DOHH2 (cell line): Measurements from ENCODE around the gene ACMSD.

ENCODE experiments used
- H3F3A ChIP-seq: fragments of 200-600 bp; sonication (generic), shearing (Covaris generic); 2 replicates; pipeline ENCODE4 v1.6.0; 2016; ENCODE audit warnings: antibody characterized with exemption, mild to moderate bottlenecking; ENCODE audit not compliant: control insufficient read depth, insufficient read depth
- H3K27ac ChIP-seq: fragments of 200-600 bp; sonication (generic); 2 replicates; pipeline ENCODE4 v1.5.1; 2014; ENCODE audit warnings: low read depth, mild to moderate bottlenecking, low read length, moderate library complexity
- H3K27me3 ChIP-seq: fragments of 200-600 bp; sonication (generic); 2 replicates; pipeline ENCODE4 v1.6.1; 2014; ENCODE audit warnings: mild to moderate bottlenecking, low read length, mixed read lengths; ENCODE audit not compliant: control insufficient read depth
- H3K36me3 ChIP-seq: fragments of 200-600 bp; sonication (generic); 2 replicates; pipeline ENCODE4 v1.6.1; 2014; ENCODE audit warnings: mild to moderate bottlenecking, low read length, moderate library complexity, mixed read lengths; ENCODE audit not compliant: control insufficient read depth
- H3K4me1 ChIP-seq: fragments of 200-600 bp; sonication (generic); 2 replicates; pipeline ENCODE4 v1.6.1; 2014; ENCODE audit warnings: mild to moderate bottlenecking, low read length, mixed read lengths; ENCODE audit not compliant: control insufficient read depth
- H3K4me2 ChIP-seq: fragments of 200-600 bp; sonication (generic); 2 replicates; pipeline ENCODE4 v1.6.0; 2014; ENCODE audit warnings: mild to moderate bottlenecking, low read length, moderate library complexity
- H3K4me3 ChIP-seq: fragments of 200-600 bp; sonication (generic); 2 replicates; pipeline ENCODE4 v1.5.1; 2014; ENCODE audit warnings: mild to moderate bottlenecking, low read length, mixed read lengths
- H3K79me2 ChIP-seq: fragments of 200-600 bp; sonication (generic); 2 replicates; pipeline ENCODE4 v1.6.1; 2014; ENCODE audit warnings: mild to moderate bottlenecking, low read length, mixed read lengths; ENCODE audit not compliant: control insufficient read depth
- H3K9me2 ChIP-seq: fragments of 200-600 bp; sonication (generic); replicated peaks from 2 replicates; pipeline ENCODE4 v1.6.1; 2014; ENCODE audit warnings: mild to moderate bottlenecking, low read length, mixed read lengths; ENCODE audit not compliant: control insufficient read depth
- H3K9me3 ChIP-seq: fragments of 200-600 bp; sonication (generic); 2 replicates; pipeline ENCODE4 v1.6.1; 2014; ENCODE audit warnings: antibody characterized with exemption, low read length, mixed read lengths; ENCODE audit not compliant: control insufficient read depth, insufficient read depth
- H4K20me1 ChIP-seq: fragments of 200-600 bp; sonication (generic); 2 replicates; pipeline ENCODE4 v1.6.0; 2014; ENCODE audit warnings: low read depth, mild to moderate bottlenecking, antibody characterized with exemption, low read length, moderate library complexity; ENCODE audit not compliant: control insufficient read depth, insufficient read depth
- CTCF ChIP-seq: fragments of 200-600 bp; sonication (generic); IDR thresholded peaks from one replicate; pipeline ENCODE4 v1.5.1; 2014; ENCODE audit warnings: antibody characterized with exemption, mild to moderate bottlenecking, low read depth, low read length; ENCODE audit not compliant: poor library complexity, severe bottlenecking
- EZH2phosphoT487 ChIP-seq: fragments of 200-600 bp; sonication (generic); IDR thresholded peaks from 2 replicates; pipeline ENCODE4 v1.6.1; 2017; ENCODE audit warnings: borderline replicate concordance, mild to moderate bottlenecking, antibody characterized with exemption, low read length, moderate library complexity, mixed read lengths

The ACMSD gene

DNA sequence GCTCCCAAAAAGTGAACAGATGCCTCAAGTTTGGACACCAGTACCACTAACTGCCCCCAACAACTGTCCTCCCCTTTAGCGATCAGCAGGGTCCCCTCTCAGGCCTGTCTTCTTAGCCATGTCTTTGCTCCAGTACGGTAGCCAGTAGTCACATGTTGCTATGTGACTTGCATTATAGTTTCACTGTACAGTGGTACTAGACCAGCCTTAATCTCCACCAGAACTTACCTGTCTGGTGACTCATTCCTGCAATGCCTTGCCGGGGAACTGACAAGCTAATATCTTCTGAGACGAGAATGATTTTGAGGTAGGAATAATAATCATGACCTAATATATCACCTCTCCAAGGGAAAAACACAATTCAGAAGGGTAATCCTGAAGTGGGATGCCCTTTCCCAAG, 23.7 kb downstream of the ACMSD start:
- Histone ChIP-seq H3F3A (no peaks in the 10 kb centered on the region), H3K27ac (no peak overlapping the region), H3K4me1 (no peaks in the 10 kb centered on the region), H3K9me3 (no peaks in the 10 kb centered on the region), H3K36me3 (no peaks in the 10 kb centered on the region), H3K4me3 (no peak overlapping the region), H3K27me3 (no peaks in the 10 kb centered on the region), H4K20me1 (no peaks in the 10 kb centered on the region), H3K79me2 (no peaks in the 10 kb centered on the region), H3K9me2 (no peaks in the 10 kb centered on the region), H3K4me2 (no peak overlapping the region)
- TF ChIP-seq EZH2phosphoT487: no peak
- no peak for TF ChIP-seq CTCF

DNA sequence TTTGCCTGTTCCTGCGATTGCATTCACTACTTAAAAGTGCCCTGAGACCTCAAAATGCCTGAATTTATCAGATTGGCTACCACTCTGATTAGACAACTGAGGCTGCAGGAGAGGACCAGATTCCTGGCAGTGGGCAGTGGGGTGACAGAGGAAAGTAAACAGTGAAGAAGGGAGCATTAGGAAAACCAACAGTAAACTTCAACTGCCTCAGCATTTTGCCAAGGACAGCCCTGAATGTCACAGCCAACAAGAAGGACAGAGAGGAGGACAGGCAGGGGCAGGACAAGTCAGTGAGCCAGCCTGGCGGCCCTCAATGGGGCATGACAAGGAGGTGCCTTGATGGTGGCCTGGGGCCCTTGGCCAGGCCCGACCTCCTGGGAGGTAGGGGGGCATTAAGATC, 24.3 kb downstream of the ACMSD start:
- no peaks in the 10 kb centered on the region for H3K9me3 ChIP-seq
- H3K27ac ChIP-seq: no peak overlapping the region
- no peaks in the 10 kb centered on the region for H4K20me1 ChIP-seq
- no peaks in the 10 kb centered on the region for H3K36me3 ChIP-seq
- H3K27me3 ChIP-seq: no peaks in the 10 kb centered on the region
- TF ChIP-seq EZH2phosphoT487 (no peak), CTCF (no peak)
- H3K79me2 ChIP-seq: no peaks in the 10 kb centered on the region
- no peak overlapping the region for H3K4me2 ChIP-seq
- no peaks in the 10 kb centered on the region for H3K4me1 ChIP-seq
- H3F3A ChIP-seq: no peaks in the 10 kb centered on the region
- H3K4me3 ChIP-seq: no peak overlapping the region
- H3K9me2 ChIP-seq: no peaks in the 10 kb centered on the region

- Histone ChIP-seq H3K36me3 (no peaks in the 10 kb centered on the region), H3K27ac (no peak overlapping the region), H3K9me3 (no peaks in the 10 kb centered on the region), H4K20me1 (no peaks in the 10 kb centered on the region), H3K4me2 (no peak overlapping the region), H3K4me1 (no peaks in the 10 kb centered on the region), H3K27me3 (no peaks in the 10 kb centered on the region), H3K4me3 (no peak overlapping the region), H3F3A (no peaks in the 10 kb centered on the region), H3K79me2 (no peaks in the 10 kb centered on the region), H3K9me2 (no peaks in the 10 kb centered on the region)
- TF ChIP-seq CTCF: no peak
- TF ChIP-seq EZH2phosphoT487: no peak
Observed at GRCh38 chr2:134863446-134863845, 25.0 kb downstream of the ACMSD start.
